Head of caudate nucleus (tissue), 42 donors: Measurements from ENCODE around the gene MYL10.
"Not testable (repeated sequence)": the region's sequence is repeated elsewhere in the genome, so short reads cannot be mapped to it uniquely, and the experiment has no call there.

Experiments
- DNase-seq, 42 donors: peaks; one replicate each; pipeline versions ENCODE4 v3.0.0 to v3.0.0-alpha.2; 2020 to 2021; ENCODE audit warnings: mixed read lengths in 7 of 42
- intact Hi-C: fragments of 100-400 bp; cut with DNase I; formaldehyde crosslinking; loops from one replicate; pipeline ENCODE4 v1.15.0; 2022

The MYL10 gene

GRCh38 chr7:101662447-101662998, 33.4 kb upstream of the MYL10 start:
- DNase-seq, result no peak
- intact Hi-C loops, result no loop called here

GRCh38 chr7:101659706-101660105, 30.6 kb upstream of the MYL10 start:
- no peak for DNase-seq
- intact Hi-C loops, result no loop called here

- no peak for DNase-seq
- intact Hi-C loops, result no loop called here
These were observed 28.1 kb upstream of the MYL10 start for GRCh38 chr7:101657171-101657570.

- intact Hi-C loops, result no loop called here
These were observed 22.0 kb upstream of the MYL10 start for GRCh38 chr7:101651112-101651511.

GRCh38 chr7:101650579-101651081, 21.5 kb upstream of the MYL10 start:
- intact Hi-C loops, result no loop called here
- no peak for DNase-seq

More at GRCh38 chr7:101651112-101651511, 22.0 kb upstream of the MYL10 start:
- no peak for DNase-seq

GRCh38 chr7:101647876-101648275, 18.8 kb upstream of the MYL10 start:
- DNase-seq, intact Hi-C loops: not testable (repeated sequence)

GRCh38 chr7:101645951-101646350, 16.9 kb upstream of the MYL10 start:
- no peak for DNase-seq
- intact Hi-C loops, result no loop called here

GRCh38 chr7:101644879-101645278, 15.8 kb upstream of the MYL10 start:
- DNase-seq, result no peak
- intact Hi-C loops, result no loop called here

GRCh38 chr7:101639127-101639526, 10.0 kb upstream of the MYL10 start:
- DNase-seq, intact Hi-C loops: not testable (repeated sequence)

GRCh38 chr7:101636822-101637623, 7.9 kb upstream of the MYL10 start:
- no peak for DNase-seq
- intact Hi-C loops, result no loop called here

- DNase-seq, result no peak
- intact Hi-C loops, result no loop called here
These were observed 6.4 kb upstream of the MYL10 start for GRCh38 chr7:101635484-101635883.

- intact Hi-C loops, result no loop called here
- DNase-seq, result no peak
These were observed 5.2 kb upstream of the MYL10 start for GRCh38 chr7:101634196-101634717.

- intact Hi-C loops, result no loop called here
- DNase-seq, result no peak
These were observed 4.4 kb upstream of the MYL10 start for GRCh38 chr7:101633511-101633910.

- intact Hi-C loops, result no loop called here
- no peak for DNase-seq
These were observed 3.5 kb upstream of the MYL10 start for GRCh38 chr7:101632641-101633040.

GRCh38 chr7:101631224-101631714, 2.2 kb upstream of the MYL10 start:
- no peak for DNase-seq
- intact Hi-C loops, result no loop called here

GRCh38 chr7:101630591-101630990, 1.5 kb upstream of the MYL10 start:
- intact Hi-C loops, result no loop called here

GRCh38 chr7:101628522-101628921, 574 bp downstream of the MYL10 start:
- intact Hi-C loops, result no loop called here
- no peak for DNase-seq

More at GRCh38 chr7:101630591-101630990, 1.5 kb upstream of the MYL10 start:
- no peak for DNase-seq

GRCh38 chr7:101626758-101627157, 2.3 kb downstream of the MYL10 start:
- intact Hi-C loops, result no loop called here
- DNase-seq, result no peak

GRCh38 chr7:101626069-101626671, 2.9 kb downstream of the MYL10 start:
- DNase-seq, result no peak
- intact Hi-C loops, result no loop called here
